ENCODE measurements around the gene SRBD1.

SRBD1 gene

GRCh38 chr2:45404807-45405297 lies 206.2 kb downstream of the SRBD1 start:
- H3K4me3 ChIP-seq (ENCODE audit: low read length), result no peak overlapping the region
- no peaks in the 10 kb centered on the region for H3K79me2 ChIP-seq (ENCODE audit: low read length)
- DNase-seq, result no peak
- H3K4me2 ChIP-seq (ENCODE audit: low read depth, low read length), result no peak overlapping the region
- H4K20me1 ChIP-seq (ENCODE audit: insufficient read depth, low read length), result no peaks in the 10 kb centered on the region
- H3K9me3 ChIP-seq (replicated peaks; ENCODE audit: insufficient read depth, low read length), result no peaks in the 10 kb centered on the region
- no peaks in the 10 kb centered on the region for H3K27me3 ChIP-seq (replicated peaks; ENCODE audit: insufficient read depth, low read length)
- no peaks in the 10 kb centered on the region for H3F3A ChIP-seq (ENCODE audit: insufficient read depth, low read length)
- H2AFZ ChIP-seq (ENCODE audit: low read length), result no peak overlapping the region
- H3K9me2 ChIP-seq (replicated peaks; ENCODE audit: insufficient read depth, low read length), result no peaks in the 10 kb centered on the region
- no peak overlapping the region for H3K9ac ChIP-seq (ENCODE audit: low read length)
- no peak overlapping the region for H3K27ac ChIP-seq (ENCODE audit: low read length)
- TF ChIP-seq EZH2phosphoT487 (IDR thresholded peaks at IDR 0.05; ENCODE audit: low read length) (no peak), CTCF (IDR thresholded peaks at IDR 0.05; ENCODE audit: low read length) (no peak), EZH2 (optimal IDR thresholded peaks at IDR 0.05; ENCODE audit: low read depth, low read length) (no peak)
- no peaks in the 10 kb centered on the region for H3K36me3 ChIP-seq (replicated peaks; ENCODE audit: insufficient read depth, low read length)
- peaks cover 4% of the 10 kb centered on the region for H3K4me1 ChIP-seq (ENCODE audit: low read length)

- Histone ChIP-seq H3K9me3 (replicated peaks; ENCODE audit: insufficient read depth, low read length) (no peaks in the 10 kb centered on the region), H3K4me1 (ENCODE audit: low read length) (0 out of 2 replicates have a peak, but pooled peaks cover 5% of the 10 kb centered on the region), H3K79me2 (ENCODE audit: low read length) (no peaks in the 10 kb centered on the region), H2AFZ (ENCODE audit: low read length) (no peak overlapping the region), H4K20me1 (ENCODE audit: insufficient read depth, low read length) (no peaks in the 10 kb centered on the region), H3K36me3 (replicated peaks; ENCODE audit: insufficient read depth, low read length) (no peaks in the 10 kb centered on the region), H3K4me2 (ENCODE audit: low read depth, low read length) (no peak overlapping the region), H3K4me3 (ENCODE audit: low read length) (no peak overlapping the region), H3K27me3 (replicated peaks; ENCODE audit: insufficient read depth, low read length) (no peaks in the 10 kb centered on the region), H3F3A (ENCODE audit: insufficient read depth, low read length) (no peaks in the 10 kb centered on the region), H3K27ac (ENCODE audit: low read length) (no peak overlapping the region), H3K9ac (ENCODE audit: low read length) (no peak overlapping the region), H3K9me2 (replicated peaks; ENCODE audit: insufficient read depth, low read length) (no peaks in the 10 kb centered on the region)
- no peak for TF ChIP-seq CTCF (IDR thresholded peaks at IDR 0.05; ENCODE audit: low read length)
- no peak for TF ChIP-seq EZH2phosphoT487 (IDR thresholded peaks at IDR 0.05; ENCODE audit: low read length)
- DNase-seq, result no peak
Measured at GRCh38 chr2:45403036-45403435, 208.0 kb downstream of the SRBD1 start.

- TF ChIP-seq EZH2phosphoT487 (IDR thresholded peaks at IDR 0.05; ENCODE audit: low read length) (no peak), EZH2 (optimal IDR thresholded peaks at IDR 0.05; ENCODE audit: low read depth, low read length) (no peak), CTCF (IDR thresholded peaks at IDR 0.05; ENCODE audit: low read length) (no peak)
- Histone ChIP-seq H3K9me3 (replicated peaks; ENCODE audit: insufficient read depth, low read length) (no peaks in the 10 kb centered on the region), H3K4me3 (ENCODE audit: low read length) (no peak overlapping the region), H3K27me3 (replicated peaks; ENCODE audit: insufficient read depth, low read length) (no peaks in the 10 kb centered on the region), H4K20me1 (ENCODE audit: insufficient read depth, low read length) (no peaks in the 10 kb centered on the region), H3K36me3 (replicated peaks; ENCODE audit: insufficient read depth, low read length) (no peaks in the 10 kb centered on the region), H3K79me2 (ENCODE audit: low read length) (no peaks in the 10 kb centered on the region), H3K27ac (ENCODE audit: low read length) (no peak overlapping the region), H3F3A (ENCODE audit: insufficient read depth, low read length) (no peaks in the 10 kb centered on the region), H3K4me2 (ENCODE audit: low read depth, low read length) (no peak overlapping the region), H3K9me2 (replicated peaks; ENCODE audit: insufficient read depth, low read length) (no peaks in the 10 kb centered on the region), H3K9ac (ENCODE audit: low read length) (no peak overlapping the region), H2AFZ (ENCODE audit: low read length) (no peak overlapping the region), H3K4me1 (ENCODE audit: low read length) (0 out of 2 replicates have a peak, but pooled peaks cover 7% of the 10 kb centered on the region)
- DNase-seq, result no peak
Measured at GRCh38 chr2:45401431-45401922, 209.6 kb downstream of the SRBD1 start.

Data from MM.1S (cell line).